ENCODE data around the gene DNAH17. TPM values are rescaled to one million over a fixed set of nuclear protein-coding genes. Genes with fewer than 3 reads are reported as not detected.

DNAH17 gene
- total RNA-seq, 1 experiment from 2014 or later, result 0.18 TPM

DNA sequence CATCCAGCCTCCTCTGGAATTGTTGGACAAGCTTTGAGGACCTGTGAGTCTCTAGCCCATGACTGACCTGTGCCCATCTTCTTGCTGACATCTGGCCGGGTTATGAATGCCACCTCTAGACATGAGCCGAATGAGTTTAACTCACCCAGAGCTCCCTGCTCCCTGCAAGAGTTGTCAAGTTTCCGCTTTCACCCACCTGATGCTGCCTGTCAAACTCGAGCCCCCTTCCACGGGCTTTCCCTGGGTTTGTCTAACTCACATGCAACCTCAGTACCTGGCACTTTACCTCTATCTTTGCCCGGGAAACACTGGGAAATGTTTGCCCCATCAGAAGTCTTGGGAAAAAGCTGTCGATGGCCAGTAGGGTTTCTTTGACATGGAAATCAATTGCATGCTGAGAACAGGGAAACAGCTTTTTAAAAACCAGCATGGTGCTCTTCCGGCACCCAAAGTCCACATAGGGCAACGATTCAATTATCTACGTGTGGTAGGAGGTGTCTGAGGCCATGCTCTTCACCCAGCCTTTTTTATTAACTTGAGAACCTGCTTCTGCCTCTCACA lies 33.8 kb upstream of the DNAH17 start:
- TF ChIP-seq, protein P1, sequence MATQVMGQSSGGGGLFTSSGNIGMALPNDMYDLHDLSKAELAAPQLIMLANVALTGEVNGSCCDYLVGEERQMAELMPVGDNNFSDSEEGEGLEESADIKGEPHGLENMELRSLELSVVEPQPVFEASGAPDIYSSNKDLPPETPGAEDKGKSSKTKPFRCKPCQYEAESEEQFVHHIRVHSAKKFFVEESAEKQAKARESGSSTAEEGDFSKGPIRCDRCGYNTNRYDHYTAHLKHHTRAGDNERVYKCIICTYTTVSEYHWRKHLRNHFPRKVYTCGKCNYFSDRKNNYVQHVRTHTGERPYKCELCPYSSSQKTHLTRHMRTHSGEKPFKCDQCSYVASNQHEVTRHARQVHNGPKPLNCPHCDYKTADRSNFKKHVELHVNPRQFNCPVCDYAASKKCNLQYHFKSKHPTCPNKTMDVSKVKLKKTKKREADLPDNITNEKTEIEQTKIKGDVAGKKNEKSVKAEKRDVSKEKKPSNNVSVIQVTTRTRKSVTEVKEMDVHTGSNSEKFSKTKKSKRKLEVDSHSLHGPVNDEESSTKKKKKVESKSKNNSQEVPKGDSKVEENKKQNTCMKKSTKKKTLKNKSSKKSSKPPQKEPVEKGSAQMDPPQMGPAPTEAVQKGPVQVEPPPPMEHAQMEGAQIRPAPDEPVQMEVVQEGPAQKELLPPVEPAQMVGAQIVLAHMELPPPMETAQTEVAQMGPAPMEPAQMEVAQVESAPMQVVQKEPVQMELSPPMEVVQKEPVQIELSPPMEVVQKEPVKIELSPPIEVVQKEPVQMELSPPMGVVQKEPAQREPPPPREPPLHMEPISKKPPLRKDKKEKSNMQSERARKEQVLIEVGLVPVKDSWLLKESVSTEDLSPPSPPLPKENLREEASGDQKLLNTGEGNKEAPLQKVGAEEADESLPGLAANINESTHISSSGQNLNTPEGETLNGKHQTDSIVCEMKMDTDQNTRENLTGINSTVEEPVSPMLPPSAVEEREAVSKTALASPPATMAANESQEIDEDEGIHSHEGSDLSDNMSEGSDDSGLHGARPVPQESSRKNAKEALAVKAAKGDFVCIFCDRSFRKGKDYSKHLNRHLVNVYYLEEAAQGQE (IDR thresholded peaks at IDR 0.05; ENCODE audit: insufficient read depth in 1 of 2, low read depth in 2 of 2, low read length in 1 of 2), result no peak
- TF ChIP-seq SIN3A (IDR thresholded peaks at IDR 0.05; ENCODE audit: borderline replicate concordance, insufficient read depth, low read depth, low read length) (no peak), POLR2AphosphoS5 (IDR thresholded peaks at IDR 0.05; ENCODE audit: low read depth, low read length) (no peak), TCF7L2 (IDR thresholded peaks at IDR 0.05; ENCODE audit: low read depth, low read length) (no peak)
- TF ChIP-seq, protein P2, sequence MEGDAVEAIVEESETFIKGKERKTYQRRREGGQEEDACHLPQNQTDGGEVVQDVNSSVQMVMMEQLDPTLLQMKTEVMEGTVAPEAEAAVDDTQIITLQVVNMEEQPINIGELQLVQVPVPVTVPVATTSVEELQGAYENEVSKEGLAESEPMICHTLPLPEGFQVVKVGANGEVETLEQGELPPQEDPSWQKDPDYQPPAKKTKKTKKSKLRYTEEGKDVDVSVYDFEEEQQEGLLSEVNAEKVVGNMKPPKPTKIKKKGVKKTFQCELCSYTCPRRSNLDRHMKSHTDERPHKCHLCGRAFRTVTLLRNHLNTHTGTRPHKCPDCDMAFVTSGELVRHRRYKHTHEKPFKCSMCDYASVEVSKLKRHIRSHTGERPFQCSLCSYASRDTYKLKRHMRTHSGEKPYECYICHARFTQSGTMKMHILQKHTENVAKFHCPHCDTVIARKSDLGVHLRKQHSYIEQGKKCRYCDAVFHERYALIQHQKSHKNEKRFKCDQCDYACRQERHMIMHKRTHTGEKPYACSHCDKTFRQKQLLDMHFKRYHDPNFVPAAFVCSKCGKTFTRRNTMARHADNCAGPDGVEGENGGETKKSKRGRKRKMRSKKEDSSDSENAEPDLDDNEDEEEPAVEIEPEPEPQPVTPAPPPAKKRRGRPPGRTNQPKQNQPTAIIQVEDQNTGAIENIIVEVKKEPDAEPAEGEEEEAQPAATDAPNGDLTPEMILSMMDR (IDR thresholded peaks at IDR 0.05), result no peak
- CTCF ChIA-PET, result no interaction called here
- Histone ChIP-seq H3K9me3 (ENCODE audit: control insufficient read depth, insufficient read depth, low read depth, low read length) (no peaks in the 10 kb centered on the region), H3K4me3 (ENCODE audit: low read depth in 2 of 2, low read length in 2 of 2) (no peak overlapping the region), H3K36me3 (ENCODE audit: control insufficient read depth, insufficient read depth, low read length) (no peaks in the 10 kb centered on the region), H3K27ac (ENCODE audit: low read length) (no peak overlapping the region), H3K4me1 (ENCODE audit: control insufficient read depth, insufficient read depth, low read length) (no peaks in the 10 kb centered on the region), H3K27me3 (ENCODE audit: control insufficient read depth, insufficient read depth, low read length) (no peaks in the 10 kb centered on the region)
- BruUV-seq (replicated peaks), result no TSS peak
- intact Hi-C loops (cut with micrococcal nuclease; ENCODE audit: unreplicated experiment) (no loop called here), in situ Hi-C loops (cut with HindIII; ENCODE audit: low pct_unique_long_range_greater_than_20kb, low sequenced_read_pairs) (no loop called here)
- ATAC-seq (no peak), DNase-seq (ENCODE audit: low read depth, low spot score) (no peak)
- POLR2A ChIA-PET, result no interaction called here

DNA sequence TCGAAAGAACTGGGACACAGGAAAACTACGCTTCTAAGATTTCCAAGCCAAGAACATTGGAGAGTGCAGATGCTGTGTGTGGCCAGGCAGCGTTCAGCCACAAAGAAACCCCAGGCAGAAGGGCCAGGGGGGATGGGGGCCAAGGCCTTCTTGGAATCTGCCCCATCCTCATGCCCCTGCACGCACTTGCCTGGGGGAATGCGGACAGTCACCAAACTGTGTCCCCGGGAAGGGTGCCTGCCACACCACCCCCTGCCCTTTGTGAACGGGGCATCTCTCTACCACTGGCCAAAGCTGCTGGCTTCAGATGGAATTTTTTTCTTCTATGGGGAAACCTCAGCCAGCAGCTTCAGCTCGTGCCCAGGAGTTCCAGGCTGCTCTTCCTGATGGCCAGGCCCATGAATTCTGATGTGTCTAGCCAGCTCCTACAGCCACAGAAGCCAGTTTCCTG lies 32.0 kb upstream of the DNAH17 start:
- ChIA-PET CTCF (no interaction called here), POLR2A (no interaction called here)
- no peak overlapping the region for H3K4me3 ChIP-seq (ENCODE audit: low read depth in 2 of 2, low read length in 2 of 2)
- DNase-seq (ENCODE audit: low read depth, low spot score) (no peak), ATAC-seq (no peak)
- no peaks in the 10 kb centered on the region for H3K27me3 ChIP-seq (ENCODE audit: control insufficient read depth, insufficient read depth, low read length)
- in situ Hi-C loops (cut with HindIII; ENCODE audit: low pct_unique_long_range_greater_than_20kb, low sequenced_read_pairs) (no loop called here), intact Hi-C loops (cut with micrococcal nuclease; ENCODE audit: unreplicated experiment) (no loop called here)
- H3K27ac ChIP-seq (ENCODE audit: low read length), result no peak overlapping the region
- no peaks in the 10 kb centered on the region for H3K9me3 ChIP-seq (ENCODE audit: control insufficient read depth, insufficient read depth, low read depth, low read length)
- BruUV-seq (replicated peaks), result no TSS peak
- no peaks in the 10 kb centered on the region for H3K36me3 ChIP-seq (ENCODE audit: control insufficient read depth, insufficient read depth, low read length)
- H3K4me1 ChIP-seq (ENCODE audit: control insufficient read depth, insufficient read depth, low read length), result no peaks in the 10 kb centered on the region
- TF ChIP-seq SIN3A (IDR thresholded peaks at IDR 0.05; ENCODE audit: borderline replicate concordance, insufficient read depth, low read depth, low read length) (no peak), TCF7L2 (IDR thresholded peaks at IDR 0.05; ENCODE audit: low read depth, low read length) (no peak), POLR2AphosphoS5 (IDR thresholded peaks at IDR 0.05; ENCODE audit: low read depth, low read length) (no peak)
- TF ChIP-seq, protein P2 (IDR thresholded peaks at IDR 0.05), result no peak
- TF ChIP-seq, protein P1 (IDR thresholded peaks at IDR 0.05; ENCODE audit: insufficient read depth in 1 of 2, low read depth in 2 of 2, low read length in 1 of 2), result no peak
